HG02840 (cell line): Measurements from ENCODE around the gene NCAM1.
"Not testable (repeated sequence)": the region's sequence is repeated elsewhere in the genome, so short reads cannot be mapped to it uniquely, and the experiment has no call there.

ENCODE experiments used
- ATAC-seq: cut with Tn5 transposase; IDR thresholded peaks from one replicate; pipeline ENCODE4 v1.9.1; 2021; ENCODE audit warnings: mild to moderate bottlenecking, moderate library complexity, moderate number of reproducible peaks; ENCODE audit not compliant: unreplicated experiment, low FRiP score

Gene NCAM1

GRCh38 chr11:113018913-113019312 is 57.7 kb downstream of the NCAM1 start:
- ATAC-seq, result no peak

DNA sequence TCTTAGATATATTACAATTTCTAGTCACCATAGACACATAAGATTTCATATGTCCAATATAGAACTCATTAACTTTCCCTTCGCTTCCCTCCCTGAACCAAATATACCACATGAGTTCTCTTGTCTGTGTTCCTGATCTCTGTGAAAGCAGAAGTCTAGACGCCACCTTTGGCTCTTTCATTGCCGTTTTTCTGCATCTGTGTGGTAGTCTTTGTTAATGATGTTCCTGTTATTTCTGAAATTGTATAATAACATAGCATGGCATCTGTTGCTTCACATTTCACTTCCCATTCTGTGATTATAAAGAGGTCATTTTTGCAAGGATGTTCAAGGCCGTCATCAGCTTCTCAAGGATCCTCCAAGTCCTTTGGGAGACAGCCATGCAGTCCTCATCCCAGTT is 58.5 kb downstream of the NCAM1 start:
- no peak for ATAC-seq

DNA sequence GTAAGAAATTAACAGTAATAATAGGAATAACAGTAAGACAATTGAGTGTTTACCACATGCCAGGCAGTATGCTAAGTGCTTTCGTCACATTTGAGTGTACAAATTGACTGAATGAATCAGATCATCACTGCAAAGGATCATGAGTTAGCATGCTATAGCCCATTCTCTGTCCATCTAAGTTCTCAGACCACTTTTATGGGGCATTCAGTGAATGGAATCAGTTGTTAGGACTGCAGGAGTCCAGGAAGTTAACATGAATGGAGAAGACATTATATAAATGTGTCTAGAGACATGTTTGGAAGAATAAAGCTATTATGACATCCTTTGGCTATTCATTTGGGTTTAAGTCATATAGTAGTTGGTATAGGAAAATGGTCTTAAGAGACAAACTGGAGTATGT is 59.9 kb downstream of the NCAM1 start:
- no peak for ATAC-seq

GRCh38 chr11:113022262-113022661 is 61.0 kb downstream of the NCAM1 start:
- ATAC-seq, result no peak

DNA sequence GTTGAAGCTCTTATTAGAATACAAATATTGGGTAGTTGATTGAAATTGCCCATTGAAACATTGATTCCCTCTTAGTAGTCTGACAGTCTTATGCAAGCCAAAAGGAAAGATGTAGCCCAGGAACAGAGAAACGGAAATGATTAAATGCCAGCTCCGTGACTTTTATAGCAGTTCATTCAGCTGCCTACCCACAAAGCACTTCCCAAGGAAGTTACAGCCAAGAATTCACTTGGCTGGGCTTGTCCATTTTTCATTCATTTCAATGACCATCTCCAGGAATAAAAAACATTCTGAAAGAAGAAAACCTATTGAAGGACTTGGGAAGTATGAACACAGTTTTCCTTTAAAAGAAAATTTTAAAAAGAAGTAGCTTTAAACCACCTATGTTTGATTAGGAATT is 62.0 kb downstream of the NCAM1 start:
- ATAC-seq, result no peak

DNA sequence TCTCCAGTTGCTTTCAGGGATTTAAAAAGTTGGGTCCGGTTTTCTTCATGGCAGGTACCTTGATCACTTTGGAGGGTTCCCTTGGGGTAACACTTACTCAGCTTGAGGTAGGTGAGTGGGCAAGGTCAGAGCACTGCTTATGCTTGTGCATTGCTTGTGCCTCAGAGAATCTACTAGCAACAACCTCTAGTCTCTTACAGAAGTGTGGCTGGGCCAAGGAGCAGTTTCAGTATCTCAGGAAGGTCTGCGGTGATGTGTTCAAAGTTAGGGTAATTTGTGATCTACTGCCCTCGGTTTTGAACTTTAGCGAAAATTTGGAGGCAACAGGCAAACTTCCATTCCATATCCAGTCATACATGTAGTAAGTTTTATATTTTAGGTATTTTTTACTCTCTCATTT is 62.8 kb downstream of the NCAM1 start:
- no peak for ATAC-seq

- ATAC-seq, result no peak
These were observed 65.6 kb downstream of the NCAM1 start for GRCh38 chr11:113026778-113027177.

GRCh38 chr11:113034576-113034975 is 73.4 kb downstream of the NCAM1 start:
- ATAC-seq, result no peak

DNA sequence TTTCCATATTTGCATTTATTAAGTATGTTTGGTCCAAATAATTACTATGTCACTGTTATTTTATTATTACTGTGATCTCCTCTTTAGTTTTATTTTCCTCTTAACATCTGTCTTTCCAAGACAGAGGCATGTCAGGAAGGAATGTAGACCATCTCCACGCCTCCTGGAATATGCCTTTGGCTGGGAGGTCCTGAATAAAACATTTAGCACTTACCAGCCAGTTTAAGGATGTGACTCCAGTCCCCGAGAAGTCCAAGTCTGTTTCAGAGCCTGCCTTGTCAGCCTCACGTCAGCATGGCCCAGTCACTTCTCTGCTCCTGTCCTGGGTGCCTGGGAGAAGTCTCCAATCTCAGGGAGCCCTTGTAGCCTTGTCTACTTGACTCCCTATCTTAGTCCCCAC is 74.5 kb downstream of the NCAM1 start:
- no peak for ATAC-seq

GRCh38 chr11:113043698-113044097 is 82.5 kb downstream of the NCAM1 start:
- ATAC-seq, result no peak

DNA sequence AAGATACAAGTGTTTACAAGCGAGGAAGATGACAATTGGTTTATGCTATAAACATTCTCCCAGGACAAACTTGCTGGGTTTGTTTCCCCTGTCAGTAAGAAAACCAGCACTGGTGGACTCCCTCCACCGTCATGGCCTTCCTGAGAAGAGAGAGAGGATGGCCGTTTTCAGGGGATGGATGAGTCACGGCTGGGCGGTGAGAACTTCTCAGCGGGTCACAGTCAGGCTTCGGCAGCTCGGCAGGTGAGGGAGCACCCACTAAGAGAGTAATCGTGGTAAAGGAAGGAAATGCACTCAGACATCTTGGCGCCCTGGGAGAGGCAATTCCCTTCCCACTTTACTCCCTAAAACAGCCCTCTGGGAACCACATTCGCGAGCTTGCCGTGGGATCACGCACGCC is 83.9 kb downstream of the NCAM1 start:
- no peak for ATAC-seq

- ATAC-seq, result no peak
These were observed 85.6 kb downstream of the NCAM1 start for GRCh38 chr11:113046866-113047265.

- ATAC-seq, result no peak
These were observed 87.9 kb downstream of the NCAM1 start for GRCh38 chr11:113048820-113049768.

DNA sequence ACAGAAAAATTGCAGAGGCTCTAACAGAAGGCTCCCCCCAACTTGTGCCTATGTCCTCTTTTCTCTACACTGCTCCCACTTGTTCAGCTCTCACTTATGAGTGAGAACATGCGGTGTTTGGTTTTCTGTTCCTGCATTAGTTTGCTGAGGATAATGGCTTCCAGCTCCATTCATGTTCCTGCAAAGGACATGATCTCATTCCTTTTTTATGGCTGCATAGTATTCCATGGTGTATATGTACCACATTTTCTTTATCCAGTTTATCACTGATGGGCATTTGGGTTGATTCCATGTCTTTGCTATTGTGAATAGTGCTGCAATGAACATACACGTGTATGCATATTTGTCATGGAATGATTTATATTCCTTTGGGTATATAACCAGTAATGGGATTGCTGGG is 91.8 kb downstream of the NCAM1 start:
- ATAC-seq, result not testable (repeated sequence)

DNA sequence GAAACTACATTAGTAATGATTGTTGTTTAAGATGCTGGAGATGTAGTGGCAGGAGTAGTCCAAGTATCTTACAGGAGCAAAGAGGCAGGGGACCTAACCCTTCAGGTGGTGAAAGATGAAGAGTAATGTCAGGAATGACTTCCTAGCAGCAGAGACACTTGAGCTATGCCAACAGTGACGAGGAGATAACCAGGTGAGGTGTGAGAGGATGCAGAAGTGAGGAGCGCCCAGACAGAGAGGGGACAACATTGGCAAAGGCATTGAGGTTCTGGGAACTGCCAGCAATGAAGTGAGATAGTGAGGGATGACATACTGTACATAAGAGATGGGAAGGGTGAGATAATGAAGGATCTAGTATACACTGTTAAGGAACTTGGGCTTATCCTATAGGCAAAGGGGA is 95.8 kb downstream of the NCAM1 start:
- ATAC-seq, result no peak

- ATAC-seq, result no peak
These were observed 98.3 kb downstream of the NCAM1 start for GRCh38 chr11:113059548-113059947.

GRCh38 chr11:113065330-113065729 is 104.1 kb downstream of the NCAM1 start:
- no peak for ATAC-seq

- ATAC-seq, result no peak
These were observed 111.1 kb downstream of the NCAM1 start for GRCh38 chr11:113072237-113072858.

- ATAC-seq, result no peak
These were observed 112.2 kb downstream of the NCAM1 start for GRCh38 chr11:113073290-113073953.

- ATAC-seq, result no peak
These were observed 114.4 kb downstream of the NCAM1 start for GRCh38 chr11:113075586-113076095.

DNA sequence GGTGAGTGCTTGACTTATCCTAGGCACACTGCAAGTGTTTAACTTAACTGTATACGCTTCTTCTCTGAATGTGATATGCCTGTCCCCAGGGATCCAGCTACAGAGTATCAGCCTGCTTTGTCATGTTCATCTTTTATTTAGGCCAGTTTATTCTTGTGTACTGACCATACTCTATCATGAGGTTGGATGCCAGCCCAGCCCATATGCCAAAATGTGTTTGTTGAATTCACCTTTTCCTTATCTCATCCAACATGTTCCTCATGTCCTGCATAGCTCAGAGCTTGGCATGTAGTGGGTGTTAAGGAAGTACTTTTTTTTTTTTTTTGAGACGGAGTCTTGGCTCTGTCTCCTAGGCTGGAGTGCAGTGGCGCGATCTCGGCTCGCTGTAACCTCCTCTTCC is 116.2 kb downstream of the NCAM1 start:
- no peak for ATAC-seq
